ENCODE measurements around the gene DPP10. TPM values are rescaled to one million over a fixed set of nuclear protein-coding genes. Genes with fewer than 3 reads are reported as not detected.

The DPP10 gene
- total and polyA plus RNA-seq, 2 of the 13 experiments (the other 11 are each of a cell fraction or from before 2014, with no cell fraction given) = 0.95 to 1.7 TPM

- TF ChIP-seq, protein P1, sequence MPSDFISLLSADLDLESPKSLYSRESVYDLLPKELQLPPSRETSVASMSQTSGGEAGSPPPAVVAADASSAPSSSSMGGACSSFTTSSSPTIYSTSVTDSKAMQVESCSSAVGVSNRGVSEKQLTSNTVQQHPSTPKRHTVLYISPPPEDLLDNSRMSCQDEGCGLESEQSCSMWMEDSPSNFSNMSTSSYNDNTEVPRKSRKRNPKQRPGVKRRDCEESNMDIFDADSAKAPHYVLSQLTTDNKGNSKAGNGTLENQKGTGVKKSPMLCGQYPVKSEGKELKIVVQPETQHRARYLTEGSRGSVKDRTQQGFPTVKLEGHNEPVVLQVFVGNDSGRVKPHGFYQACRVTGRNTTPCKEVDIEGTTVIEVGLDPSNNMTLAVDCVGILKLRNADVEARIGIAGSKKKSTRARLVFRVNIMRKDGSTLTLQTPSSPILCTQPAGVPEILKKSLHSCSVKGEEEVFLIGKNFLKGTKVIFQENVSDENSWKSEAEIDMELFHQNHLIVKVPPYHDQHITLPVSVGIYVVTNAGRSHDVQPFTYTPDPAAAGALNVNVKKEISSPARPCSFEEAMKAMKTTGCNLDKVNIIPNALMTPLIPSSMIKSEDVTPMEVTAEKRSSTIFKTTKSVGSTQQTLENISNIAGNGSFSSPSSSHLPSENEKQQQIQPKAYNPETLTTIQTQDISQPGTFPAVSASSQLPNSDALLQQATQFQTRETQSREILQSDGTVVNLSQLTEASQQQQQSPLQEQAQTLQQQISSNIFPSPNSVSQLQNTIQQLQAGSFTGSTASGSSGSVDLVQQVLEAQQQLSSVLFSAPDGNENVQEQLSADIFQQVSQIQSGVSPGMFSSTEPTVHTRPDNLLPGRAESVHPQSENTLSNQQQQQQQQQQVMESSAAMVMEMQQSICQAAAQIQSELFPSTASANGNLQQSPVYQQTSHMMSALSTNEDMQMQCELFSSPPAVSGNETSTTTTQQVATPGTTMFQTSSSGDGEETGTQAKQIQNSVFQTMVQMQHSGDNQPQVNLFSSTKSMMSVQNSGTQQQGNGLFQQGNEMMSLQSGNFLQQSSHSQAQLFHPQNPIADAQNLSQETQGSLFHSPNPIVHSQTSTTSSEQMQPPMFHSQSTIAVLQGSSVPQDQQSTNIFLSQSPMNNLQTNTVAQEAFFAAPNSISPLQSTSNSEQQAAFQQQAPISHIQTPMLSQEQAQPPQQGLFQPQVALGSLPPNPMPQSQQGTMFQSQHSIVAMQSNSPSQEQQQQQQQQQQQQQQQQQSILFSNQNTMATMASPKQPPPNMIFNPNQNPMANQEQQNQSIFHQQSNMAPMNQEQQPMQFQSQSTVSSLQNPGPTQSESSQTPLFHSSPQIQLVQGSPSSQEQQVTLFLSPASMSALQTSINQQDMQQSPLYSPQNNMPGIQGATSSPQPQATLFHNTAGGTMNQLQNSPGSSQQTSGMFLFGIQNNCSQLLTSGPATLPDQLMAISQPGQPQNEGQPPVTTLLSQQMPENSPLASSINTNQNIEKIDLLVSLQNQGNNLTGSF (CRISPR knock-in tag; IDR thresholded peaks at IDR 0.05) = 0 out of 2 replicates have a peak, but pooled peaks have one; percentile 72
- no peak for TF ChIP-seq ZBTB38 (CRISPR knock-in tag; IDR thresholded peaks at IDR 0.05)
- TF ChIP-seq MIER2 (CRISPR knock-in tag; IDR thresholded peaks at IDR 0.05) = peak; percentile 98
- TF ChIP-seq, protein P2, sequence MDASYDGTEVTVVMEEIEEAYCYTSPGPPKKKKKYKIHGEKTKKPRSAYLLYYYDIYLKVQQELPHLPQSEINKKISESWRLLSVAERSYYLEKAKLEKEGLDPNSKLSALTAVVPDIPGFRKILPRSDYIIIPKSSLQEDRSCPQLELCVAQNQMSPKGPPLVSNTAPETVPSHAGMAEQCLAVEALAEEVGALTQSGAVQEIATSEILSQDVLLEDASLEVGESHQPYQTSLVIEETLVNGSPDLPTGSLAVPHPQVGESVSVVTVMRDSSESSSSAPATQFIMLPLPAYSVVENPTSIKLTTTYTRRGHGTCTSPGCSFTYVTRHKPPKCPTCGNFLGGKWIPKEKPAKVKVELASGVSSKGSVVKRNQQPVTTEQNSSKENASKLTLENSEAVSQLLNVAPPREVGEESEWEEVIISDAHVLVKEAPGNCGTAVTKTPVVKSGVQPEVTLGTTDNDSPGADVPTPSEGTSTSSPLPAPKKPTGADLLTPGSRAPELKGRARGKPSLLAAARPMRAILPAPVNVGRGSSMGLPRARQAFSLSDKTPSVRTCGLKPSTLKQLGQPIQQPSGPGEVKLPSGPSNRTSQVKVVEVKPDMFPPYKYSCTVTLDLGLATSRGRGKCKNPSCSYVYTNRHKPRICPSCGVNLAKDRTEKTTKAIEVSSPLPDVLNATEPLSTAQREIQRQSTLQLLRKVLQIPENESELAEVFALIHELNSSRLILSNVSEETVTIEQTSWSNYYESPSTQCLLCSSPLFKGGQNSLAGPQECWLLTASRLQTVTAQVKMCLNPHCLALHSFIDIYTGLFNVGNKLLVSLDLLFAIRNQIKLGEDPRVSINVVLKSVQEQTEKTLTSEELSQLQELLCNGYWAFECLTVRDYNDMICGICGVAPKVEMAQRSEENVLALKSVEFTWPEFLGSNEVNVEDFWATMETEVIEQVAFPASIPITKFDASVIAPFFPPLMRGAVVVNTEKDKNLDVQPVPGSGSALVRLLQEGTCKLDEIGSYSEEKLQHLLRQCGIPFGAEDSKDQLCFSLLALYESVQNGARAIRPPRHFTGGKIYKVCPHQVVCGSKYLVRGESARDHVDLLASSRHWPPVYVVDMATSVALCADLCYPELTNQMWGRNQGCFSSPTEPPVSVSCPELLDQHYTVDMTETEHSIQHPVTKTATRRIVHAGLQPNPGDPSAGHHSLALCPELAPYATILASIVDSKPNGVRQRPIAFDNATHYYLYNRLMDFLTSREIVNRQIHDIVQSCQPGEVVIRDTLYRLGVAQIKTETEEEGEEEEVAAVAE (CRISPR knock-in tag; IDR thresholded peaks at IDR 0.05; ENCODE audit: borderline replicate concordance) = 0 out of 2 replicates have a peak, but pooled peaks have one; percentile 46
- TF ChIP-seq TCF7L2 (IDR thresholded peaks at IDR 0.05; ENCODE audit: low read depth, low read length) = no peak
- TF ChIP-seq MAX (IDR thresholded peaks at IDR 0.05) = no peak
- TF ChIP-seq ZNF672 (CRISPR knock-in tag; IDR thresholded peaks at IDR 0.05) = no peak
- TF ChIP-seq, protein P3, sequence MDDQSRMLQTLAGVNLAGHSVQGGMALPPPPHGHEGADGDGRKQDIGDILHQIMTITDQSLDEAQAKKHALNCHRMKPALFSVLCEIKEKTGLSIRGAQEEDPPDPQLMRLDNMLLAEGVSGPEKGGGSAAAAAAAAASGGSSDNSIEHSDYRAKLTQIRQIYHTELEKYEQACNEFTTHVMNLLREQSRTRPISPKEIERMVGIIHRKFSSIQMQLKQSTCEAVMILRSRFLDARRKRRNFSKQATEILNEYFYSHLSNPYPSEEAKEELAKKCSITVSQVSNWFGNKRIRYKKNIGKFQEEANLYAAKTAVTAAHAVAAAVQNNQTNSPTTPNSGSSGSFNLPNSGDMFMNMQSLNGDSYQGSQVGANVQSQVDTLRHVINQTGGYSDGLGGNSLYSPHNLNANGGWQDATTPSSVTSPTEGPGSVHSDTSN (CRISPR knock-in tag; IDR thresholded peaks at IDR 0.05; ENCODE audit: borderline replicate concordance) = peak; percentile 46; the same call in 1 of the 2 replicates
- TF ChIP-seq DR1 (CRISPR knock-in tag; IDR thresholded peaks at IDR 0.05) = no peak
- no peak for TF ChIP-seq ZNF274 (CRISPR knock-in tag; IDR thresholded peaks at IDR 0.05)
- peak; percentile 30; the same call in 1 of the 2 replicates for TF ChIP-seq CAMTA2 (CRISPR knock-in tag; IDR thresholded peaks at IDR 0.05; ENCODE audit: borderline replicate concordance)
- TF ChIP-seq ZNF850 (CRISPR knock-in tag; conservative IDR thresholded peaks at IDR 0.05) = no peak
Measured at GRCh38 chr2:114442510-114442909, at the start of gene DPP10 (continued).

Data from HepG2 (cell line).